H7 (cell line): Measurements from ENCODE around the gene PDE1C. TPM values are rescaled to one million over a fixed set of nuclear protein-coding genes. Genes with fewer than 3 reads are reported as not detected.

ENCODE experiments used
- DNase-seq: peaks from one replicate; pipeline ENCODE4 v3.0.0; 2012
- H3K27me3 ChIP-seq: 2 replicates; pipeline ENCODE4 v1.6.0; 2011; ENCODE audit warnings: mild to moderate bottlenecking, low read length; ENCODE audit not compliant: control insufficient read depth, insufficient read depth
- H3K36me3 ChIP-seq: replicated peaks from 2 replicates; pipeline ENCODE4 v1.5.1; 2011; ENCODE audit warnings: low read length; ENCODE audit not compliant: control insufficient read depth, insufficient read depth
- H3K4me3 ChIP-seq: 2 replicates; pipeline ENCODE4 v1.5.1; 2011; ENCODE audit warnings: low read depth, mild to moderate bottlenecking, control low read depth, low read length, moderate library complexity; ENCODE audit not compliant: insufficient read depth
- total RNA-seq: library from RNA; depleted of rRNA; stranded (reverse); fragments of >200 nt; shearing (Covaris generic); gene quantifications from 2 replicates; pipeline ENCODE4 v1.2.3, GENCODE V29; 2014

The PDE1C gene
- total RNA-seq, 1 experiment from 2014 or later: 0.14 TPM

GRCh38 chr7:31874631-31875386, 195.4 kb downstream of the PDE1C start:
- no peaks in the 10 kb centered on the region for H3K27me3 ChIP-seq
- no peak for DNase-seq
- H3K4me3 ChIP-seq: no peak overlapping the region
- H3K36me3 ChIP-seq: no peaks in the 10 kb centered on the region

- no peaks in the 10 kb centered on the region for H3K27me3 ChIP-seq
- H3K4me3 ChIP-seq: no peak overlapping the region
- no peaks in the 10 kb centered on the region for H3K36me3 ChIP-seq
- DNase-seq: no peak
Measured at GRCh38 chr7:31873816-31874597, 196.2 kb downstream of the PDE1C start.

DNA sequence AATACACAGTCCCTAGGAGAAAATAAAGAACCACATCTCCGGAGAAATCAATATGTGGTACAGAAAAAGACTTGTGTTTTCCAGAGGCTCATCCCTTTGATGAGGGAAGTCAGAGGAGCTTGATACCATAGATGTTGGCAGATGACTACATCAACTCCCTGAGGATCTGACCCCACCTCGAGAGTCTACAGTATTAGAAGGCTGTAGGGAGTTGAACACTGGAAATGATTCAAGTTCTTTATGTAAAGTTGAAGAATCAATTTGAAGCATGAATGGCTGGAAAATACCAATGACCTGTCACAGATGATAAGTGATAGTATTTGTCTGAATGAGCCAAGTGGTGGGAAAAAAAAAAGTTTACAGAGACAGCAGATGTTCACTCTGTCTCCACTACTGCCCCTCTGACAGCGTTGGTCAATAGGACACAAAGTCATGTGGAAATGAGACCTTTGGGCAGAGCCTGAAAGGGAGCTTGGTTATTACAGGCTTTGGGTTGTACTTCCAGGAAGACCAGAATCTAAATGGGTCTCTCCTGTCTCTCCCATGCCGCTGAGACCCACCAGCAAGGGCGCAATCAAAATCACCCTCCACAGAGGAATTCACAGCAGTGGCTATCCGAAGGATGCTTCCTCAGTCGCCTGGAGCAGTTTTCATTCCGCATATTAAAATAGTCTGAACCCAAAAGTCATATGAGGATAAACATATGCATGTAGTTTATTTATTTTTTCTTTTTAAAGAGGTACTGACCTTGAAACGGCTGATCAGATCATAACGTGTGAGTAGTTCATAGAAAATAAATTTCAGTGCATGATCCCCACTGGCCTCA, 197.4 kb downstream of the PDE1C start:
- Histone ChIP-seq H3K27me3 (no peaks in the 10 kb centered on the region), H3K4me3 (no peak overlapping the region), H3K36me3 (no peaks in the 10 kb centered on the region)
- DNase-seq: no peak

DNA sequence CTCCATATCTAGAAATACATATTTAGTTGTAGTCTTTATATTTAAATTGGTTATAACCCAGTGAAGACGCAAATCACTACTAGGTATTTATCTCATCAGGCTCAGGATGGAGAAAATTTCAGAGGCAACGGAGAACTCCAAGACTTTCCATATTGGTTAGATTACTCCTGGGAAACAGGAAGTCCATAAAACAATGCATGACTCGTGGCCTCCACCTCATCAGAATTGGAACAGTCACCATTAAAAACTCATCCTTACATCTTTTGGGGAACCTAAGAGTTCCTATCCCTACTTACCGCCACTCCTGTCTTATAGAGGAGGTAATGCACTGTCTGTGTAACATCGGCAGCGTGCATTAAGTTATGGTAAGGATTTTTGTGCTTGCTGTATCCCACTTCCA, 205.6 kb downstream of the PDE1C start:
- no peaks in the 10 kb centered on the region for H3K36me3 ChIP-seq
- no peak overlapping the region for H3K4me3 ChIP-seq
- H3K27me3 ChIP-seq: no peaks in the 10 kb centered on the region
- DNase-seq: no peak

DNA sequence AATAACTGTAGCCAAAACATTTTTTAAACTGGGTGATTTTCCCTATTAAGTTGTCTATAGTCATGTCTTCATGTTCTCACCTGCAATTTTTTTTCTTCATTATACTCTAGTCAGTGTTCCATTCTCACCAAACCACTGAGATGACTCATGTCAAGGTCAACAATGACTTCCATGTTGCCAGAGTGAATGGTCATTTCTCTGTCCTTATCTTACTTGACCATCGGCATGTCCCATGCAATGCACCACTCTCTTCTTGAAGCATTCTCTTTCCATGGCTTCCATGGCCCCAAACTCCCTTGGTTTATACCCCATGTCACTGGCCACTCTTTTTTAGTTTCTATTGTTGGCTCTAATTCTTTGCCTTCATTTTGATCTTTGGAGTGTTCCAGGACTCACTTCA, 209.3 kb downstream of the PDE1C start:
- no peak overlapping the region for H3K4me3 ChIP-seq
- H3K27me3 ChIP-seq: peaks cover 3% of the 10 kb centered on the region
- no peaks in the 10 kb centered on the region for H3K36me3 ChIP-seq
- DNase-seq: no peak

- DNase-seq: no peak
- Histone ChIP-seq H3K4me3 (no peak overlapping the region), H3K27me3 (peaks cover 3% of the 10 kb centered on the region), H3K36me3 (no peaks in the 10 kb centered on the region)
Measured at GRCh38 chr7:31858055-31858454, 212.2 kb downstream of the PDE1C start.

- H3K36me3 ChIP-seq: no peaks in the 10 kb centered on the region
- H3K4me3 ChIP-seq: no peak overlapping the region
- no peak for DNase-seq
- H3K27me3 ChIP-seq: peaks cover 3% of the 10 kb centered on the region
Measured at GRCh38 chr7:31857172-31857571, 213.0 kb downstream of the PDE1C start.

DNA sequence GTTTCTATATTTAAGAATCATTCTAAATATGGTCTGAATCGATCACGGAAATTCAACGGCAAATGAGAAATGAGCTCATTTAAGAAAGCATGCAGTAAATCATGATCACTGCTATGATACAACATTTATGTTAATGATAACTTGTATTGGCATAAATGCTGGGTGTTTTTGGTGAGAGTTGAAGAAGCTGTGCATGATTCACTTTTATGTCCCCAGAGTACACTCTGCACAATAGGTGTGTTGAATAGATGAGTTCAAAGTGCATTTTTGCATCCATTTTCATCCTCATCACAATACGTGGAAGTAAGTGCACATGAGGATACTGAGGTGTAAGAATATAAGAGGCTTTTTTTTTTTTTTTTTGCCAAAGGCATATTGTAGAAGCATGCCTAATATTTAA, 213.9 kb downstream of the PDE1C start:
- no peak for DNase-seq

GRCh38 chr7:31855530-31855929, 214.7 kb downstream of the PDE1C start:
- no peaks in the 10 kb centered on the region for H3K36me3 ChIP-seq
- peaks cover 3% of the 10 kb centered on the region for H3K27me3 ChIP-seq
- no peak for DNase-seq
- no peak overlapping the region for H3K4me3 ChIP-seq

More for the DNA sequence above, 213.9 kb downstream of the PDE1C start:
- H3K27me3 ChIP-seq: peaks cover 3% of the 10 kb centered on the region
- no peak overlapping the region for H3K4me3 ChIP-seq
- no peaks in the 10 kb centered on the region for H3K36me3 ChIP-seq

GRCh38 chr7:31853380-31853779, 216.8 kb downstream of the PDE1C start:
- DNase-seq: no peak
- Histone ChIP-seq H3K4me3 (no peak overlapping the region), H3K36me3 (no peaks in the 10 kb centered on the region), H3K27me3 (peaks cover 3% of the 10 kb centered on the region)

DNA sequence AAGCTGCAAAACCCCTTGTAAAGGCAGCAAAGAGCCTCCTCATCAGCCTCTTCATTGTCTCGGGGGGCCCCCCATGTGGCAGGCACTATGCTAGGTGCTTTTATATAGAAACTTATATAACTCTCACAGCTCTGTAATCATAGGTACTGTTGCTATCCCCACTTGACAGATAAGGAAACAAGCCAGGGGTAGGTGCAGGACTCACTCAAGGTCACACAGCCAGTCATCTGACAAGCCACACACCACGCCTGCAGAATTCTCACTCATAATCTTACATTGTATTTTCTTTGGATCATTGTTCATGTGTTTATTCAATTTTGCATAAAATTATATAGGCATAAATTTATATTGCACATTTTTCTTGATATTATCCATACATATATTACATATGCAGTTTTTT, 217.7 kb downstream of the PDE1C start:
- Histone ChIP-seq H3K36me3 (no peaks in the 10 kb centered on the region), H3K27me3 (peaks cover 3% of the 10 kb centered on the region), H3K4me3 (no peak overlapping the region)
- DNase-seq: no peak

- no peak overlapping the region for H3K4me3 ChIP-seq
- no peaks in the 10 kb centered on the region for H3K27me3 ChIP-seq
Measured at GRCh38 chr7:31851119-31851518, 219.1 kb downstream of the PDE1C start.

DNA sequence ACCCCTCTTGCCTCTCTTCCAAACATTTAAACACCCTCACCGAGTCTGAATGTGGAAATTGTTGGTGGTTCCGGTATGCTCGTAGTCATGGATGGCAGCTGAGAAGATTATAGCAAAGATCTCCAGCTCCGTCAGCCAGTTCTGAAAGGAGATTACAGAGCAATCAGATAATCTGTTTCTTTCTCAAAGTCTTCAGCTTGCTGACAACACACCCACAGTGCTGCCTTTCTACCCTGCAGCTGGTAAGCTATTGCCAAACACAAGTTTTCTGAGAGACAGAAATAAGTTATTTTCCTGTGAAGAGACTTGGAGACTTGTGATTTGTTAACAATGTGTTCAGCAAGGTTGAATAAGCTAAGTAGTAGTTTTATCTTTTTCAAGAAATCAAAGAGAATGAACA, 219.6 kb downstream of the PDE1C start:
- Histone ChIP-seq H3K4me3 (no peak overlapping the region), H3K27me3 (no peaks in the 10 kb centered on the region), H3K36me3 (no peaks in the 10 kb centered on the region)
- no peak for DNase-seq

More at GRCh38 chr7:31851119-31851518, 219.1 kb downstream of the PDE1C start:
- DNase-seq: no peak
- H3K36me3 ChIP-seq: no peaks in the 10 kb centered on the region

DNA sequence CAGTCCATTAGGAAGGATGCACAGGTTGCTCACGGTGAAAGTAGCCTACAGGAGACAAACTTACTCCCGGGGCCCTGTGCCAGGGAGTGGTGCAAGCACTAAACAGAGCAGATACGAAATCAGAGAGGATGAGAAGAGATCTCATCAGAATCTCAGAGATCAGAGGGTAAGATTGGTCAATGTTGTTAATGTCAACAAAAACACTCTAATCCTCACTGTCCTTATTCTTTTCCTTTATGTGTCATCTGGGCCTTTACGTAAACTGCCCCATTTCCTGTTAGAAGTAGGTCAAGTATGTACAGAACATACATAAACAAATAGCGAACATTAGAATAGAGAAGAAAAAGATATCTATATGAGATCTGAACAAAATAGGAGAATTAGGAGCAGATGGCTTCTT, 220.1 kb downstream of the PDE1C start:
- H3K27me3 ChIP-seq: no peaks in the 10 kb centered on the region
- H3K4me3 ChIP-seq: no peak overlapping the region
- H3K36me3 ChIP-seq: no peaks in the 10 kb centered on the region
- DNase-seq: no peak
